GM23338 (cell line): ENCODE measurements around the gene OAS2. TPM values are rescaled to one million over a fixed set of nuclear protein-coding genes. Genes with fewer than 3 reads are reported as not detected.

Experiments used
- ATAC-seq: fragments of 200-7000 bp; cut with Tn5 transposase; 3 replicates; pipeline ENCODE4 v1.9.1; 2020
- DNase-seq: peaks from one replicate; pipeline ENCODE4 v3.0.0-alpha.2; 2015; ENCODE audit warnings: low spot score
- H2AFZ ChIP-seq: fragments of 200-600 bp; sonication (generic); 2 replicates; pipeline ENCODE4 v1.8.0; 2016; ENCODE audit warnings: antibody characterized with exemption, mild to moderate bottlenecking, moderate library complexity
- H3F3A ChIP-seq: fragments of 200-600 bp; sonication (generic); replicated peaks from 2 replicates; pipeline ENCODE4 v1.8.0; 2017; ENCODE audit warnings: antibody characterized with exemption, mixed run types, low read depth
- H3K27ac ChIP-seq: fragments of 200-600 bp; sonication (generic); 2 replicates; pipeline ENCODE4 v1.6.1; 2016; ENCODE audit warnings: low read depth
- H3K27me3 ChIP-seq: fragments of 200-600 bp; sonication (generic); 2 replicates; pipeline ENCODE4 v1.8.0; 2016; ENCODE audit warnings: mild to moderate bottlenecking, mixed run types, moderate library complexity; ENCODE audit not compliant: insufficient read depth
- H3K36me3 ChIP-seq: fragments of 200-600 bp; sonication (generic); 2 replicates; pipeline ENCODE4 v1.8.0; 2016; ENCODE audit warnings: mild to moderate bottlenecking; ENCODE audit not compliant: insufficient read depth
- H3K4me1 ChIP-seq: fragments of 200-600 bp; sonication (generic); 2 replicates; pipeline ENCODE4 v1.8.0; 2016; ENCODE audit warnings: mild to moderate bottlenecking, moderate library complexity; ENCODE audit not compliant: insufficient read depth
- H3K4me2 ChIP-seq: fragments of 200-600 bp; sonication (generic); 2 replicates; pipeline ENCODE4 v1.7.1; 2017; ENCODE audit warnings: mixed run types
- H3K4me3 ChIP-seq: fragments of 200-600 bp; sonication (generic); 2 replicates; pipeline ENCODE4 v1.6.1; 2016; ENCODE audit warnings: mixed run types
- H3K79me2 ChIP-seq: fragments of 200-600 bp; sonication (generic); replicated peaks from 2 replicates; pipeline ENCODE4 v1.8.0; 2017; ENCODE audit warnings: mild to moderate bottlenecking; ENCODE audit not compliant: insufficient read depth
- H3K9me2 ChIP-seq: fragments of 200-600 bp; sonication (generic); 2 replicates; pipeline ENCODE4 v1.8.0; 2017; ENCODE audit not compliant: insufficient read depth
- H4K20me1 ChIP-seq: fragments of 200-600 bp; sonication (generic); replicated peaks from 2 replicates; pipeline ENCODE4 v1.8.0; 2017; ENCODE audit warnings: mild to moderate bottlenecking; ENCODE audit not compliant: insufficient read depth
- H3K27ac Mint-ChIP-seq: 2 replicates; pipeline ENCODE4 v1.8.0; 2020; ENCODE audit warnings: inconsistent platforms, mild to moderate bottlenecking, moderate library complexity, mixed read lengths
- H3K27me3 Mint-ChIP-seq: 3 replicates; pipeline ENCODE4 v1.8.0; 2022; ENCODE audit warnings: low read depth, mild to moderate bottlenecking, moderate library complexity, mixed read lengths, inconsistent platforms; ENCODE audit not compliant: insufficient read depth, poor library complexity
- H3K36me3 Mint-ChIP-seq: 3 replicates; pipeline ENCODE4 v1.8.0; 2021; ENCODE audit warnings: low read depth, mild to moderate bottlenecking, inconsistent platforms, moderate library complexity, mixed read lengths
- H3K4me1 Mint-ChIP-seq: 3 replicates; pipeline ENCODE4 v1.8.0; 2020; ENCODE audit warnings: mild to moderate bottlenecking, inconsistent platforms, mixed read lengths
- H3K4me3 Mint-ChIP-seq: 3 replicates; pipeline ENCODE4 v1.8.0; 2021; ENCODE audit warnings: moderate library complexity, mild to moderate bottlenecking, inconsistent platforms, mixed read lengths
- H3K9me3 Mint-ChIP-seq: 3 replicates; pipeline ENCODE4 v1.8.0; 2020; ENCODE audit warnings: moderate library complexity, mild to moderate bottlenecking, inconsistent platforms, mixed read lengths
- CREB1 ChIP-seq: fragments of 250-450 bp; sonication (Bioruptor Pico); IDR thresholded peaks from 2 replicates; pipeline ENCODE4 v1.5.0; 2020; ENCODE audit warnings: low read depth, mild to moderate bottlenecking, moderate library complexity
- EZH2 ChIP-seq: fragments of 200-600 bp; sonication (generic); IDR thresholded peaks from one replicate; pipeline ENCODE4 v1.8.0; 2017; ENCODE audit warnings: antibody characterized with exemption, mild to moderate bottlenecking, low read depth; ENCODE audit not compliant: unreplicated experiment
- EZH2phosphoT487 ChIP-seq: fragments of 200-600 bp; sonication (generic); IDR thresholded peaks from one replicate; pipeline ENCODE4 v1.8.1; 2018; ENCODE audit warnings: antibody characterized with exemption; ENCODE audit not compliant: unreplicated experiment
- JUNB ChIP-seq: IDR thresholded peaks from one replicate; pipeline ENCODE4 v1.6.1; 2016; ENCODE audit warnings: antibody characterized with exemption; ENCODE audit not compliant: unreplicated experiment
- NANOG ChIP-seq: IDR thresholded peaks from 2 replicates; pipeline ENCODE4 v1.6.1; 2016; ENCODE audit warnings: antibody characterized with exemption, borderline replicate concordance
- POLR2AphosphoS5 ChIP-seq: IDR thresholded peaks from 2 replicates; pipeline ENCODE4 v1.6.1; 2016; ENCODE audit warnings: antibody characterized with exemption, low read depth
- STAT1 ChIP-seq: IDR thresholded peaks from one replicate; pipeline ENCODE4 v1.6.1; 2016; ENCODE audit warnings: antibody characterized with exemption; ENCODE audit not compliant: unreplicated experiment
- ZNF114 ChIP-seq: fragments of 250-450 bp; sonication (Bioruptor Pico); IDR thresholded peaks from 2 replicates; pipeline ENCODE4 v1.5.0; 2020; ENCODE audit warnings: mild to moderate bottlenecking, moderate library complexity
- ZNF331 ChIP-seq: fragments of 250-450 bp; sonication (Bioruptor Pico); IDR thresholded peaks from 2 replicates; pipeline ENCODE4 v1.5.0; 2020; ENCODE audit warnings: low read depth, mild to moderate bottlenecking, moderate library complexity
- polyA plus RNA-seq: library from polyadenylated mRNA; unstranded; fragments of >200 nt; fragmentation: Nextera tagmentation; extraction: Ambion mirVana; gene quantifications from 2 replicates; pipeline ENCODE4 v1.2.1, GENCODE V29; 2016
- total RNA-seq: library from RNA; depleted of rRNA; stranded (reverse); fragments of >200 nt; shearing (Covaris generic); gene quantifications from 2 replicates; pipeline ENCODE4 v1.2.3, GENCODE V29; 2014
- TF ChIP-seq, protein P1 (sequence below): IDR thresholded peaks from one replicate; pipeline ENCODE4 v1.6.1; 2018; ENCODE audit warnings: antibody characterized with exemption; ENCODE audit not compliant: unreplicated experiment
- TF ChIP-seq, protein P2 (sequence below), 2 experiments: fragments of 200-600 bp in 1 of 2; sonication (generic) in 1 of 2; conservative IDR thresholded peaks; 2 replicates each; pipeline versions ENCODE4 v1.5.1 to v1.6.1; 2016 to 2017; ENCODE audit warnings: antibody characterized with exemption in 2 of 2, low read depth in 2 of 2, mild to moderate bottlenecking in 2 of 2, moderate library complexity in 1 of 2
- TF ChIP-seq, protein P3 (sequence below): fragments of 250-450 bp; sonication (Bioruptor Pico); IDR thresholded peaks from 2 replicates; pipeline ENCODE4 v1.5.0; 2020; ENCODE audit warnings: mild to moderate bottlenecking, moderate library complexity
- TF ChIP-seq, protein P4 (sequence below): IDR thresholded peaks from 2 replicates; pipeline ENCODE4 v1.6.1; 2016; ENCODE audit warnings: antibody characterized with exemption

Gene OAS2
- total and polyA plus RNA-seq, 2 experiments from 2014 or later = 0.10 TPM; not detected in 1

DNA sequence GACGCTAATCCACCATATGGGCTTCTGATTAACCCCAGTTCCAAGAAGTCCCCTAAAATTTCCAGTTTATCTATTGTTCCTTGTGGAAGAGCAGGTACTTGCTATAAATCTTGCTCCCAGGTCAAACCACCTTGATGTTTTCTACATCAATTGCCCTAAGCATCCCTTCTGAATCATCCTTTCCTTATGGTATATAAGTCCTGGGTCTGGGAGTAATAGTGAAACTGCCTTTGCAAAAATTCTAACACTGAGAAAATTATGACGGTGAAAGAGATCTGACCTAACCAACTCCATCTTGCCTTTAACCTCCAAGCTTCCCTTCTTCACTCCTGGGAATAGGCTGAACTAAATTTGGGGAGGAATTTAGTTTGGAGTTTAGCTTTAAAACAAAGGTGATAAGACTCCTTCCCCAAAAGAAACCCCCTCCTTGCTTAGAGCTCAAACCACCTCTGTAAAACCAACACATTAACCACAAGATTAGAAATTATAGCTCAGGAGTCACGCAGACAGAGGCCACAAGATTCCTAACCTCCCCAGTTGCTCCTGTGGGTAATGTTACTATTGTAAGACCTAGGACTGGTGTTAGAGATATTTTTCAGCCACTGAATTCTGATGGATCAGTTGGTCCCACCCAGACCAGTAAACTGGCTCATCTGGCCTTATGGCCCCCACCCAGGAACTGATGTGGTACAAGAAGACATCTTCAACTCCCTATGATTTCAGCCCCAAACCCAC lies 44.4 kb downstream of the OAS2 start:
- Mint-ChIP-seq H3K27ac (no peak overlapping the region), H3K36me3 (no peaks in the 10 kb centered on the region), H3K4me1 (no peaks in the 10 kb centered on the region), H3K9me3 (peaks cover 11% of the 10 kb centered on the region), H3K4me3 (no peak overlapping the region), H3K27me3 (peaks cover 2% of the 10 kb centered on the region)
- Histone ChIP-seq H3K4me2 (no peak overlapping the region), H3K4me1 (no peaks in the 10 kb centered on the region), H3K9me2 (no peaks in the 10 kb centered on the region), H3K27me3 (no peaks in the 10 kb centered on the region), H2AFZ (no peak overlapping the region), H3K4me3 (no peak overlapping the region), H4K20me1 (no peaks in the 10 kb centered on the region), H3K79me2 (no peaks in the 10 kb centered on the region), H3K36me3 (no peaks in the 10 kb centered on the region), H3K27ac (no peak overlapping the region), H3F3A (no peaks in the 10 kb centered on the region)
- ATAC-seq = no peak
- DNase-seq = no peak
- TF ChIP-seq, protein P1, sequence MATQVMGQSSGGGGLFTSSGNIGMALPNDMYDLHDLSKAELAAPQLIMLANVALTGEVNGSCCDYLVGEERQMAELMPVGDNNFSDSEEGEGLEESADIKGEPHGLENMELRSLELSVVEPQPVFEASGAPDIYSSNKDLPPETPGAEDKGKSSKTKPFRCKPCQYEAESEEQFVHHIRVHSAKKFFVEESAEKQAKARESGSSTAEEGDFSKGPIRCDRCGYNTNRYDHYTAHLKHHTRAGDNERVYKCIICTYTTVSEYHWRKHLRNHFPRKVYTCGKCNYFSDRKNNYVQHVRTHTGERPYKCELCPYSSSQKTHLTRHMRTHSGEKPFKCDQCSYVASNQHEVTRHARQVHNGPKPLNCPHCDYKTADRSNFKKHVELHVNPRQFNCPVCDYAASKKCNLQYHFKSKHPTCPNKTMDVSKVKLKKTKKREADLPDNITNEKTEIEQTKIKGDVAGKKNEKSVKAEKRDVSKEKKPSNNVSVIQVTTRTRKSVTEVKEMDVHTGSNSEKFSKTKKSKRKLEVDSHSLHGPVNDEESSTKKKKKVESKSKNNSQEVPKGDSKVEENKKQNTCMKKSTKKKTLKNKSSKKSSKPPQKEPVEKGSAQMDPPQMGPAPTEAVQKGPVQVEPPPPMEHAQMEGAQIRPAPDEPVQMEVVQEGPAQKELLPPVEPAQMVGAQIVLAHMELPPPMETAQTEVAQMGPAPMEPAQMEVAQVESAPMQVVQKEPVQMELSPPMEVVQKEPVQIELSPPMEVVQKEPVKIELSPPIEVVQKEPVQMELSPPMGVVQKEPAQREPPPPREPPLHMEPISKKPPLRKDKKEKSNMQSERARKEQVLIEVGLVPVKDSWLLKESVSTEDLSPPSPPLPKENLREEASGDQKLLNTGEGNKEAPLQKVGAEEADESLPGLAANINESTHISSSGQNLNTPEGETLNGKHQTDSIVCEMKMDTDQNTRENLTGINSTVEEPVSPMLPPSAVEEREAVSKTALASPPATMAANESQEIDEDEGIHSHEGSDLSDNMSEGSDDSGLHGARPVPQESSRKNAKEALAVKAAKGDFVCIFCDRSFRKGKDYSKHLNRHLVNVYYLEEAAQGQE = no peak
- no peak for TF ChIP-seq CREB1 (CRISPR knock-in tag)
- no peak for TF ChIP-seq EZH2phosphoT487
- no peak for TF ChIP-seq JUNB
- no peak for TF ChIP-seq STAT1
- no peak for TF ChIP-seq EZH2
- TF ChIP-seq, protein P2, sequence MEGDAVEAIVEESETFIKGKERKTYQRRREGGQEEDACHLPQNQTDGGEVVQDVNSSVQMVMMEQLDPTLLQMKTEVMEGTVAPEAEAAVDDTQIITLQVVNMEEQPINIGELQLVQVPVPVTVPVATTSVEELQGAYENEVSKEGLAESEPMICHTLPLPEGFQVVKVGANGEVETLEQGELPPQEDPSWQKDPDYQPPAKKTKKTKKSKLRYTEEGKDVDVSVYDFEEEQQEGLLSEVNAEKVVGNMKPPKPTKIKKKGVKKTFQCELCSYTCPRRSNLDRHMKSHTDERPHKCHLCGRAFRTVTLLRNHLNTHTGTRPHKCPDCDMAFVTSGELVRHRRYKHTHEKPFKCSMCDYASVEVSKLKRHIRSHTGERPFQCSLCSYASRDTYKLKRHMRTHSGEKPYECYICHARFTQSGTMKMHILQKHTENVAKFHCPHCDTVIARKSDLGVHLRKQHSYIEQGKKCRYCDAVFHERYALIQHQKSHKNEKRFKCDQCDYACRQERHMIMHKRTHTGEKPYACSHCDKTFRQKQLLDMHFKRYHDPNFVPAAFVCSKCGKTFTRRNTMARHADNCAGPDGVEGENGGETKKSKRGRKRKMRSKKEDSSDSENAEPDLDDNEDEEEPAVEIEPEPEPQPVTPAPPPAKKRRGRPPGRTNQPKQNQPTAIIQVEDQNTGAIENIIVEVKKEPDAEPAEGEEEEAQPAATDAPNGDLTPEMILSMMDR (conservative IDR thresholded peaks at IDR 0.05; ENCODE audit: low read depth in 2 of 2) = no peak
- TF ChIP-seq, protein P3, sequence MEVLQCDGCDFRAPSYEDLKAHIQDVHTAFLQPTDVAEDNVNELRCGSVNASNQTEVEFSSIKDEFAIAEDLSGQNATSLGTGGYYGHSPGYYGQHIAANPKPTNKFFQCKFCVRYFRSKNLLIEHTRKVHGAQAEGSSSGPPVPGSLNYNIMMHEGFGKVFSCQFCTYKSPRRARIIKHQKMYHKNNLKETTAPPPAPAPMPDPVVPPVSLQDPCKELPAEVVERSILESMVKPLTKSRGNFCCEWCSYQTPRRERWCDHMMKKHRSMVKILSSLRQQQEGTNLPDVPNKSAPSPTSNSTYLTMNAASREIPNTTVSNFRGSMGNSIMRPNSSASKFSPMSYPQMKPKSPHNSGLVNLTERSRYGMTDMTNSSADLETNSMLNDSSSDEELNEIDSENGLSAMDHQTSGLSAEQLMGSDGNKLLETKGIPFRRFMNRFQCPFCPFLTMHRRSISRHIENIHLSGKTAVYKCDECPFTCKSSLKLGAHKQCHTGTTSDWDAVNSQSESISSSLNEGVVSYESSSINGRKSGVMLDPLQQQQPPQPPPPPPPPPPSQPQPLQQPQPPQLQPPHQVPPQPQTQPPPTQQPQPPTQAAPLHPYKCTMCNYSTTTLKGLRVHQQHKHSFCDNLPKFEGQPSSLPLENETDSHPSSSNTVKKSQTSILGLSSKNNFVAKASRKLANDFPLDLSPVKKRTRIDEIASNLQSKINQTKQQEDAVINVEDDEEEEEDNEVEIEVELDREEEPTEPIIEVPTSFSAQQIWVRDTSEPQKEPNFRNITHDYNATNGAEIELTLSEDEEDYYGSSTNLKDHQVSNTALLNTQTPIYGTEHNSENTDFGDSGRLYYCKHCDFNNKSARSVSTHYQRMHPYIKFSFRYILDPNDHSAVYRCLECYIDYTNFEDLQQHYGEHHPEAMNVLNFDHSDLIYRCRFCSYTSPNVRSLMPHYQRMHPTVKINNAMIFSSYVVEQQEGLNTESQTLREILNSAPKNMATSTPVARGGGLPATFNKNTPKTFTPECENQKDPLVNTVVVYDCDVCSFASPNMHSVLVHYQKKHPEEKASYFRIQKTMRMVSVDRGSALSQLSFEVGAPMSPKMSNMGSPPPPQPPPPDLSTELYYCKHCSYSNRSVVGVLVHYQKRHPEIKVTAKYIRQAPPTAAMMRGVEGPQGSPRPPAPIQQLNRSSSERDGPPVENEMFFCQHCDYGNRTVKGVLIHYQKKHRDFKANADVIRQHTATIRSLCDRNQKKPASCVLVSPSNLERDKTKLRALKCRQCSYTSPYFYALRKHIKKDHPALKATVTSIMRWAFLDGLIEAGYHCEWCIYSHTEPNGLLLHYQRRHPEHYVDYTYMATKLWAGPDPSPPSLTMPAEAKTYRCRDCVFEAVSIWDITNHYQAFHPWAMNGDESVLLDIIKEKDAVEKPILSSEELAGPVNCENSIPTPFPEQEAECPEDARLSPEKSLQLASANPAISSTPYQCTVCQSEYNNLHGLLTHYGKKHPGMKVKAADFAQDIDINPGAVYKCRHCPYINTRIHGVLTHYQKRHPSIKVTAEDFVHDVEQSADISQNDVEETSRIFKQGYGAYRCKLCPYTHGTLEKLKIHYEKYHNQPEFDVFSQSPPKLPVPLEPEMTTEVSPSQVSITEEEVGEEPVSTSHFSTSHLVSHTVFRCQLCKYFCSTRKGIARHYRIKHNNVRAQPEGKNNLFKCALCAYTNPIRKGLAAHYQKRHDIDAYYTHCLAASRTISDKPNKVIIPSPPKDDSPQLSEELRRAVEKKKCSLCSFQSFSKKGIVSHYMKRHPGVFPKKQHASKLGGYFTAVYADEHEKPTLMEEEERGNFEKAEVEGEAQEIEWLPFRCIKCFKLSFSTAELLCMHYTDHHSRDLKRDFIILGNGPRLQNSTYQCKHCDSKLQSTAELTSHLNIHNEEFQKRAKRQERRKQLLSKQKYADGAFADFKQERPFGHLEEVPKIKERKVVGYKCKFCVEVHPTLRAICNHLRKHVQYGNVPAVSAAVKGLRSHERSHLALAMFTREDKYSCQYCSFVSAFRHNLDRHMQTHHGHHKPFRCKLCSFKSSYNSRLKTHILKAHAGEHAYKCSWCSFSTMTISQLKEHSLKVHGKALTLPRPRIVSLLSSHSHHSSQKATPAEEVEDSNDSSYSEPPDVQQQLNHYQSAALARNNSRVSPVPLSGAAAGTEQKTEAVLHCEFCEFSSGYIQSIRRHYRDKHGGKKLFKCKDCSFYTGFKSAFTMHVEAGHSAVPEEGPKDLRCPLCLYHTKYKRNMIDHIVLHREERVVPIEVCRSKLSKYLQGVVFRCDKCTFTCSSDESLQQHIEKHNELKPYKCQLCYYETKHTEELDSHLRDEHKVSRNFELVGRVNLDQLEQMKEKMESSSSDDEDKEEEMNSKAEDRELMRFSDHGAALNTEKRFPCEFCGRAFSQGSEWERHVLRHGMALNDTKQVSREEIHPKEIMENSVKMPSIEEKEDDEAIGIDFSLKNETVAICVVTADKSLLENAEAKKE (CRISPR knock-in tag) = no peak
- TF ChIP-seq, protein P4, sequence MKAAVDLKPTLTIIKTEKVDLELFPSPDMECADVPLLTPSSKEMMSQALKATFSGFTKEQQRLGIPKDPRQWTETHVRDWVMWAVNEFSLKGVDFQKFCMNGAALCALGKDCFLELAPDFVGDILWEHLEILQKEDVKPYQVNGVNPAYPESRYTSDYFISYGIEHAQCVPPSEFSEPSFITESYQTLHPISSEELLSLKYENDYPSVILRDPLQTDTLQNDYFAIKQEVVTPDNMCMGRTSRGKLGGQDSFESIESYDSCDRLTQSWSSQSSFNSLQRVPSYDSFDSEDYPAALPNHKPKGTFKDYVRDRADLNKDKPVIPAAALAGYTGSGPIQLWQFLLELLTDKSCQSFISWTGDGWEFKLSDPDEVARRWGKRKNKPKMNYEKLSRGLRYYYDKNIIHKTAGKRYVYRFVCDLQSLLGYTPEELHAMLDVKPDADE = no peak
- TF ChIP-seq ZNF114 (CRISPR knock-in tag) = no peak
- TF ChIP-seq POLR2AphosphoS5 = no peak
- TF ChIP-seq ZNF331 (CRISPR knock-in tag) = no peak
- TF ChIP-seq NANOG = no peak
